SK-N-SH treated with all-trans-retinoic acid at 6 μM for 48 hours (cell line): ENCODE data around the gene CHIA.

Experiments used
- ARNTL ChIP-seq: fragments of 450-650 bp; formaldehyde crosslinking; IDR thresholded peaks from 2 replicates; pipeline ENCODE4 v1.5.0; 2020; ENCODE audit warnings: low read depth, mild to moderate bottlenecking, moderate library complexity, borderline replicate concordance
- BACH2 ChIP-seq: fragments of 250-450 bp; sonication (Bioruptor Pico); IDR thresholded peaks from 2 replicates; pipeline ENCODE4 v1.9.0; 2021; ENCODE audit warnings: mild to moderate bottlenecking, borderline replicate concordance
- OSR1 ChIP-seq: fragments of 250-450 bp; sonication (Bioruptor Pico); IDR thresholded peaks from 2 replicates; pipeline ENCODE4 v1.8.0; 2022; ENCODE audit warnings: moderate library complexity, mild to moderate bottlenecking, inconsistent platforms
- PATZ1 ChIP-seq: fragments of 250-450 bp; sonication (Bioruptor Pico); IDR thresholded peaks from 2 replicates; pipeline ENCODE4 v1.8.0; 2020; ENCODE audit warnings: mild to moderate bottlenecking, moderate library complexity, borderline replicate concordance
- SNAI2 ChIP-seq: fragments of 250-450 bp; sonication (Bioruptor Pico); IDR thresholded peaks from 2 replicates; pipeline ENCODE4 v1.5.0; 2020; ENCODE audit warnings: mild to moderate bottlenecking, moderate library complexity
- TCF4 ChIP-seq: fragments of 250-450 bp; sonication (Bioruptor Pico); IDR thresholded peaks from 2 replicates; pipeline ENCODE4 v1.8.0; 2021; ENCODE audit warnings: mild to moderate bottlenecking, moderate library complexity, borderline replicate concordance
- ZC3H10 ChIP-seq: fragments of 250-450 bp; sonication (Bioruptor Pico); IDR thresholded peaks from 2 replicates; pipeline ENCODE4 v1.5.1; 2021; ENCODE audit warnings: mild to moderate bottlenecking, moderate library complexity
- ZFP3 ChIP-seq: fragments of 250-450 bp; sonication (Bioruptor Pico); IDR thresholded peaks from 2 replicates; pipeline ENCODE4 v1.5.0; 2020; ENCODE audit warnings: mild to moderate bottlenecking, moderate library complexity
- ZFP30 ChIP-seq: fragments of 450-650 bp; formaldehyde crosslinking; IDR thresholded peaks from 2 replicates; pipeline ENCODE4 v1.5.0; 2022; ENCODE audit warnings: mild to moderate bottlenecking, moderate library complexity
- ZNF565 ChIP-seq: fragments of 450-650 bp; formaldehyde crosslinking; conservative IDR thresholded peaks from 2 replicates; pipeline ENCODE4 v1.5.0; 2020; ENCODE audit warnings: low read depth, mild to moderate bottlenecking, moderate library complexity
- ZNF8 ChIP-seq: fragments of 450-650 bp; formaldehyde crosslinking; IDR thresholded peaks from 2 replicates; pipeline ENCODE4 v1.5.0; 2020; ENCODE audit warnings: mild to moderate bottlenecking, moderate library complexity
- TF ChIP-seq, protein P1 (sequence below): fragments of 250-450 bp; sonication (Bioruptor Pico); IDR thresholded peaks from 2 replicates; pipeline ENCODE4 v1.5.1; 2021; ENCODE audit warnings: mild to moderate bottlenecking, moderate library complexity

DNA sequence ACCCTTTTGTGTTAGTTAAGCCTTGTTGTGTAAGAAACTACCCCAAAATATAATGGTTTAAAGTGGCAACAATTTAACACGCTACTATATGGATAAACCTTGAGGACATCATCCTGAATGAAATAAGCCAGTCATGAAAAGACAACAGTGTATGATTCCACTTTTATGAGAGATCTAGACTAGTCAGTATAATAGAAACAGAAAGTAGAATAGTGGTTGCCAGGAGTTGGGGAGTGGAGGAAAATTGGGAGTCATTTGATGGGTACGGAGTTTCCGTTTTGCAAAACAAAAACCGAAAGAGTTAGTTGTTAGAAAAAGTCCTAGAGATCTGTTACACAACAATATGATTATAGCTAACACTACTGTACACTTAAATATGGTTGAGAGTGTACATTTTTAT is 16.0 kb upstream of the CHIA start:
- TF ChIP-seq ZNF8 (CRISPR knock-in tag) = no peak
- TF ChIP-seq TCF4 (CRISPR knock-in tag) = no peak
- no peak for TF ChIP-seq ZFP30
- TF ChIP-seq ZC3H10 (CRISPR knock-in tag) = no peak
- no peak for TF ChIP-seq PATZ1 (CRISPR knock-in tag)
- no peak for TF ChIP-seq OSR1 (CRISPR knock-in tag)
- TF ChIP-seq, protein P1, sequence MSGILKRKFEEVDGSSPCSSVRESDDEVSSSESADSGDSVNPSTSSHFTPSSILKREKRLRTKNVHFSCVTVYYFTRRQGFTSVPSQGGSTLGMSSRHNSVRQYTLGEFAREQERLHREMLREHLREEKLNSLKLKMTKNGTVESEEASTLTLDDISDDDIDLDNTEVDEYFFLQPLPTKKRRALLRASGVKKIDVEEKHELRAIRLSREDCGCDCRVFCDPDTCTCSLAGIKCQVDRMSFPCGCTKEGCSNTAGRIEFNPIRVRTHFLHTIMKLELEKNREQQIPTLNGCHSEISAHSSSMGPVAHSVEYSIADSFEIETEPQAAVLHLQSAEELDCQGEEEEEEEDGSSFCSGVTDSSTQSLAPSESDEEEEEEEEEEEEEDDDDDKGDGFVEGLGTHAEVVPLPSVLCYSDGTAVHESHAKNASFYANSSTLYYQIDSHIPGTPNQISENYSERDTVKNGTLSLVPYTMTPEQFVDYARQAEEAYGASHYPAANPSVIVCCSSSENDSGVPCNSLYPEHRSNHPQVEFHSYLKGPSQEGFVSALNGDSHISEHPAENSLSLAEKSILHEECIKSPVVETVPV (CRISPR knock-in tag) = no peak
- TF ChIP-seq BACH2 (CRISPR knock-in tag) = no peak
- no peak for TF ChIP-seq ZNF565 (CRISPR knock-in tag)
- no peak for TF ChIP-seq SNAI2 (CRISPR knock-in tag)
- TF ChIP-seq ZFP3 (CRISPR knock-in tag) = no peak
- no peak for TF ChIP-seq ARNTL
